22Rv1 (cell line): ENCODE measurements around the gene ZNF764.

Source experiments
- ZFX ChIP-seq: fragments of 450-650 bp; IDR thresholded peaks from 2 replicates; pipeline ENCODE4 v1.6.1; 2017; ENCODE audit warnings: antibody characterized with exemption, borderline replicate concordance
- TF ChIP-seq, protein P1 (sequence below): fragments of 450-650 bp; IDR thresholded peaks from 2 replicates; pipeline ENCODE4 v1.5.1; 2017; ENCODE audit warnings: mild to moderate bottlenecking

DNA sequence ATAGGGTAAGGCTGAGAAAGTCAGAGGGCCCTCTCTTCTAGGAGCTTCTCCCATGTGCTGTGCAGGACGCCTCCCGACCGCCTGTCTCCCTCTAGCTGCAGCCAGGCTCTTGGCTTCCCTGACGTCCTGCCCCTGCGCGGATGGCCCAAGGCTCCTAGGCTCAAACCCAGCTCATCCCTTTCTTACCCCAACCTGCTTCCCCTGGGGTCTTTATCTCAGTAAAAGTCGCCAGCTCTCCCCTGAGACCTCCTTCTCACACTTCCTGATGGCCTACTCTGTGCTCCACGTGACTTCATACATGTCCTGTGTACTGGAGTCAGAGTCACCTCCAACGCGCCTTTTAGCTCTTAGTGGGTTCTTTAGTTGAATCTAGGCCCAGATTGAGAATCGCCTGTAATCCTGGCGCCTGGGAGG, 22.4 kb downstream of the ZNF764 start:
- TF ChIP-seq, protein P1, sequence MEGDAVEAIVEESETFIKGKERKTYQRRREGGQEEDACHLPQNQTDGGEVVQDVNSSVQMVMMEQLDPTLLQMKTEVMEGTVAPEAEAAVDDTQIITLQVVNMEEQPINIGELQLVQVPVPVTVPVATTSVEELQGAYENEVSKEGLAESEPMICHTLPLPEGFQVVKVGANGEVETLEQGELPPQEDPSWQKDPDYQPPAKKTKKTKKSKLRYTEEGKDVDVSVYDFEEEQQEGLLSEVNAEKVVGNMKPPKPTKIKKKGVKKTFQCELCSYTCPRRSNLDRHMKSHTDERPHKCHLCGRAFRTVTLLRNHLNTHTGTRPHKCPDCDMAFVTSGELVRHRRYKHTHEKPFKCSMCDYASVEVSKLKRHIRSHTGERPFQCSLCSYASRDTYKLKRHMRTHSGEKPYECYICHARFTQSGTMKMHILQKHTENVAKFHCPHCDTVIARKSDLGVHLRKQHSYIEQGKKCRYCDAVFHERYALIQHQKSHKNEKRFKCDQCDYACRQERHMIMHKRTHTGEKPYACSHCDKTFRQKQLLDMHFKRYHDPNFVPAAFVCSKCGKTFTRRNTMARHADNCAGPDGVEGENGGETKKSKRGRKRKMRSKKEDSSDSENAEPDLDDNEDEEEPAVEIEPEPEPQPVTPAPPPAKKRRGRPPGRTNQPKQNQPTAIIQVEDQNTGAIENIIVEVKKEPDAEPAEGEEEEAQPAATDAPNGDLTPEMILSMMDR = peak; percentile 79
- TF ChIP-seq ZFX = no peak
